HepG2 (cell line): ENCODE results near the gene ANKRD18B.
"Not testable (repeated sequence)": the region's sequence is repeated elsewhere in the genome, so short reads cannot be mapped to it uniquely, and the experiment has no call there.

Experiments
- CTCF ChIP-seq: sonication (generic); formaldehyde crosslinking; IDR thresholded peaks from 2 replicates; pipeline ENCODE4 v1.5.0; 2020; ENCODE audit warnings: mild to moderate bottlenecking, missing genetic modification reagents, moderate library complexity
- E2F5 ChIP-seq: sonication (generic); formaldehyde crosslinking; conservative IDR thresholded peaks from 2 replicates; pipeline ENCODE4 v1.4.0; 2020; ENCODE audit warnings: missing genetic modification reagents
- MAFK ChIP-seq, 2 experiments: IDR thresholded peaks in 1 of 2; conservative IDR thresholded peaks in 1 of 2; 2 replicates each; pipeline ENCODE4 v1.6.1; 2011; ENCODE audit warnings: improper control_type of control experiment in 2 of 2, low read length in 2 of 2
- YY1 ChIP-seq: IDR thresholded peaks from 2 replicates; pipeline ENCODE4 v1.6.1; 2011; ENCODE audit warnings: low read length, low read depth, moderate library complexity, mild to moderate bottlenecking; ENCODE audit not compliant: insufficient read depth, insufficient replicate concordance
- ZNF24 ChIP-seq: fragments of 450-650 bp; IDR thresholded peaks from 2 replicates; pipeline ENCODE4 v1.6.1; 2017; ENCODE audit warnings: antibody characterized with exemption, mild to moderate bottlenecking
- TF ChIP-seq, protein P1 (sequence below): sonication (generic); formaldehyde crosslinking; IDR thresholded peaks from 2 replicates; pipeline ENCODE4 v1.5.0; 2020; ENCODE audit warnings: mild to moderate bottlenecking, missing genetic modification reagents

DNA sequence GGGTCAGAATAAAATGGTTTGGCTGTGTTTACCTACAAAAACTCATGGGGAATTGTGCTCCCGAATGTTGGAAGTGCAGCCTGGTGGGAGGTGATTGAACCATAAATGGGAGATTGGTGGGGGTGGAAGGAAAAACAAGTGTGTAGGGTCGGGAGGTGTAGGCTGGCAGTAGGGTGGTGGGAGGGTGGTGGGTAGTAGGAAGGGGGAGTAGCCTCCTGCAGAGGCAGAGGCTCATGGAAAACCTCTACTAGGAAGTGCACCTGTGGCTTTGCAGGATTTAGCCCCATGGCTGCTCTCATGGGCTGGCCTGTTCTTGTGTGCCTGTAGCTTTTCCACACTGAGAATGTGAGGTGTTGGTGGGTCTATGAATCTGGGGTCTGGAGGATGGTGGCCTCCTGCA is 63.7 kb downstream of the ANKRD18B start:
- TF ChIP-seq E2F5; MAFK (conservative IDR thresholded peaks at IDR 0.05 in 1 of 2, IDR thresholded peaks at IDR 0.05 in 1 of 2; ENCODE audit: low read length in 2 of 2); YY1; ZNF24; CTCF (CRISPR knock-in tag): not testable (repeated sequence)
- TF ChIP-seq, protein P1, sequence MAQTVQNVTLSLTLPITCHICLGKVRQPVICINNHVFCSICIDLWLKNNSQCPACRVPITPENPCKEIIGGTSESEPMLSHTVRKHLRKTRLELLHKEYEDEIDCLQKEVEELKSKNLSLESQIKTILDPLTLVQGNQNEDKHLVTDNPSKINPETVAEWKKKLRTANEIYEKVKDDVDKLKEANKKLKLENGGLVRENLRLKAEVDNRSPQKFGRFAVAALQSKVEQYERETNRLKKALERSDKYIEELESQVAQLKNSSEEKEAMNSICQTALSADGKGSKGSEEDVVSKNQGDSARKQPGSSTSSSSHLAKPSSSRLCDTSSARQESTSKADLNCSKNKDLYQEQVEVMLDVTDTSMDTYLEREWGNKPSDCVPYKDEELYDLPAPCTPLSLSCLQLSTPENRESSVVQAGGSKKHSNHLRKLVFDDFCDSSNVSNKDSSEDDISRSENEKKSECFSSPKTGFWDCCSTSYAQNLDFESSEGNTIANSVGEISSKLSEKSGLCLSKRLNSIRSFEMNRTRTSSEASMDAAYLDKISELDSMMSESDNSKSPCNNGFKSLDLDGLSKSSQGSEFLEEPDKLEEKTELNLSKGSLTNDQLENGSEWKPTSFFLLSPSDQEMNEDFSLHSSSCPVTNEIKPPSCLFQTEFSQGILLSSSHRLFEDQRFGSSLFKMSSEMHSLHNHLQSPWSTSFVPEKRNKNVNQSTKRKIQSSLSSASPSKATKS (CRISPR knock-in tag), result not testable (repeated sequence)
